Epithelial cell of prostate (primary cell): ENCODE results near the gene UIMC1.

Source experiments
- DNase-seq: peaks from one replicate; pipeline ENCODE4 v3.0.0-alpha.2; 2011; ENCODE audit warnings: low read depth, low spot score
- H3K27ac ChIP-seq: fragments of 450-650 bp; 2 replicates; pipeline ENCODE4 v1.5.1; 2017; ENCODE audit warnings: mild to moderate bottlenecking

The UIMC1 gene

GRCh38 chr5:176857216-176857893, 149.2 kb downstream of the UIMC1 start:
- no peak for DNase-seq
- no peak overlapping the region for H3K27ac ChIP-seq

GRCh38 chr5:176856746-176857145, 149.8 kb downstream of the UIMC1 start:
- H3K27ac ChIP-seq = no peak overlapping the region
- no peak for DNase-seq

GRCh38 chr5:176855598-176855997, 151.0 kb downstream of the UIMC1 start:
- no peak for DNase-seq

More at GRCh38 chr5:176855598-176855997, 151.0 kb downstream of the UIMC1 start:
- H3K27ac ChIP-seq = no peak overlapping the region
